Measurements from ENCODE around the gene NVL.

- TF ChIP-seq CTCF (IDR thresholded peaks at IDR 0.05; ENCODE audit: low read length) (no peak), EZH2 (optimal IDR thresholded peaks at IDR 0.05; ENCODE audit: low read depth, low read length) (no peak), EZH2phosphoT487 (IDR thresholded peaks at IDR 0.05; ENCODE audit: low read length) (no peak)
Observed at GRCh38 chr1:224256640-224257039, 73.3 kb downstream of the NVL start.
